HG02798 (cell line): ENCODE data around the gene PON2.
"Not testable (repeated sequence)": the region's sequence is repeated elsewhere in the genome, so short reads cannot be mapped to it uniquely, and the experiment has no call there.

Experiments used
- ATAC-seq: cut with Tn5 transposase; IDR thresholded peaks from one replicate; pipeline ENCODE4 v1.9.1; 2021; ENCODE audit warnings: mild to moderate bottlenecking; ENCODE audit not compliant: unreplicated experiment, poor library complexity

Gene PON2

GRCh38 chr7:95411036-95411435, 23.8 kb downstream of the PON2 start:
- ATAC-seq = no peak

GRCh38 chr7:95407751-95408150, 27.1 kb downstream of the PON2 start:
- no peak for ATAC-seq

DNA sequence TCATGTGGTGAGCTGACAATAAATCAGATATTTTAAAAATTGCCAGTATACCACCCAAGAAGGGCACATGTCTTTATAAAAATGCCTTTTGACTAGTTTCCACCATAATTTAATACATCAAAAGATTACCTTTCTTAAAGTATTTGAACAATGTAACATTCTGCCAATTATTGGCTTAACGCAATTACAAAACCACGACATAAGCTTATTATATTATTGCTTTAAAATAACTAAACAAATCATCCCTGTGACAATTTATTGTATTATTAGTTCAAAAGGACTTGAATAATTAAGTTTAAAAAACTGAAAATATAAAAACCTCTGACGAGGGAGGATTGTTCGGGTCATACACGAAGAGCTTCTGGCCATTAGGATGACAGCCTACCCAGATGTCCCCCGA, 29.0 kb downstream of the PON2 start:
- no peak for ATAC-seq

DNA sequence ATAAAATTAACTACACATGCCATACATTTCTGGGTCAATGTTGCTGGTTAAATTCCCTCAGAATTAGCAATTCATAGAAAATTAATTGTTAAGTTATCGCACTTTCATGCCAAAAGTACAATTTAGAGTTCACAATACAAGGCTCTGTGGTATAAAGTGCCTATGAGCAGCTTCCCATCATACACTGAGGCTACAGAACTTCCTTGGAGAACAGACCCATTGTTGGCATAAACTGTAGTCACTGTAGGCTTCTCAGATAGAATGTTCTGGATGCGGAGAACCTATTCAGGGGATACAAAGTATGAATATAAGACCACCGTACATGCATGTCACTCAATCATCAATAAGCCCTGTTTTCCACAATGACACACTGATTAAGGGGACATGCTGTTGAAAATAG, 29.6 kb downstream of the PON2 start:
- ATAC-seq = no peak

DNA sequence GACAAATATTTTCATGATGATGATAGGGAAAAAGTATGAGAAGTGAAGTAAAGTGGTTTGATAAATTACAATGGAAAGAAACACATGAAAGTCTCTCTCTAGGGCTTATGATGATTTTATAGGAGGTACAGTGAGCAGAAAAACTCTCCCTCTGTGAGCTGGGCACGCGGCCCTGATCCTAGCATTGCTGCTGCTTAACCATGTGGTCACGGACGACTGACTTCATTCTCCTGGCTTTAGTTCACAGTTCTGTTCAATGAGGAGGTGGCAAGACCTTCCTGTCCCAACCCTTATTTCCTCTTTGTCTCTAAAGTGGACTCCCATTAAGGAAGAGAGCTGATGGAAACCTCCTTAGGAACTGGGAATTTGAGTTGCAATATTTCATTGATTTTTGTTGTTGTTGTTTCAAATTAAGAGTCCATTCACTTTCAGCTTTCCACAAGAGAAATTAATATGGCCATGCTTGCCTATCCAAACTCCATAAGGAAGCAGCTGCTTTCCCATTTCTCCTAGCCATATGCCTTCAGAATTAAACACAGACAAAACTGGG, 30.4 kb downstream of the PON2 start:
- no peak for ATAC-seq

DNA sequence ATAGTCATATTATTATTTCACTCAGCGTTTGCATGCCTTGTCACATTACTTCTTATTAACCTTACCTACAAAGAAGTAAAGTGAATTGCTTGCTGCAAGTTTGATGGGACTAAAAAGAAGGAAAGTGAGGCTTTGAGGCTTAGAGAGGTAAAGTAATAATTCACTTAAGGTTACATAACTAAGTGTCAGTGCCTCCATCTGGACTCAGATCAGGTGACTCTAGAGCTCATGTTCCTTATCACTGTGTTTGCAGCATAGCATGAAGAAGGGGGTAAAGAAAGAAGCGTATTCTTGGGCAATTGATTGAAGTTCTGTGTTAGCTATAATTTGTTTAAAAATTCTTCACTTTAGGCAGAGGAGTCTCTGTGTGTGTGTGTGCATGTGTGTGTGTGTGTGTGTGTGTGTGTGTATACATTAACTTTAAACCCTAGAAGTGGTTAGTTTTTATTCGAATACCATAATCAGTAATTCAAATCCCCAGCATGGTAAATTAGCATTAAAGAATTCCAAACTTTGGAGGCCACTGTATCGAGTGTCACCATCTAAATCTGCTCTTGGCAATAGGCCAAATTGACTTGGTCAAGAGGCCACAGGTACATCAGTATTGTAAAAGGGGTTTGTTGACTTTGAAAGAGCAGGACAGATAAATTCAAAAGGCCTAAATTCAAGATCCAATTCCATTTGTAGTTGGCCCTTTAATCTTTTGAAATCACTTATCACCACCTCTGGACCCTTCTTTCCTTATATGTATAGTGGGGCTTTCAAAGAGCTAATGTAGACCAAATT, 36.5 kb downstream of the PON2 start:
- no peak for ATAC-seq

GRCh38 chr7:95397381-95397780, 37.4 kb downstream of the PON2 start:
- no peak for ATAC-seq

- ATAC-seq = no peak
These were observed 38.4 kb downstream of the PON2 start, which contains the start of gene PON3 for GRCh38 chr7:95396136-95397032. Gene PON3, minus strand, starts transcription at chr7:95396375. Its CDS starts 25 bp downstream, at chr7:95396350.

GRCh38 chr7:95395755-95396135, 39.1 kb downstream of the PON2 start:
- no peak for ATAC-seq

- ATAC-seq = no peak
These were observed 40.5 kb downstream of the PON2 start for GRCh38 chr7:95394370-95394769.

- ATAC-seq = no peak
These were observed 43.1 kb downstream of the PON2 start for GRCh38 chr7:95391761-95392160.

DNA sequence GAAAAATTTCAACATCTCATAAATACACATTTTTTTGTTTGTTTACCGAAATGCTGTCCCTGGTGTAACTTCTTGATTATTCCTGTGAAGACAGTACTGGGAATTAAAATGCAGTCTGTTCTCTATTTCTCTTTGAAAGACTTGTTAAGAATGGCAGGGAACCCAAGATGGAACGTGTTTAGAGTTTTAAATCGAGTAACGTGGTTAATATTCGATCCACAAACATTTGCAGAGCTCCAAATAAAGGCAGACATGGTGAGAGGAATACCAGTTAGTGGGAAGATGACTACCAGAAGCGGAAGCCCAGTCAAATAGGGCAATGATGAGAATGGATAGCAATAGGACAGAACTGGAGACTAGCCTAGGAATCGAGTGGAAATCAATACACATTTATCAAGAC, 45.3 kb downstream of the PON2 start:
- ATAC-seq = no peak

GRCh38 chr7:95379457-95379856, 55.4 kb downstream of the PON2 start:
- not testable (repeated sequence) for ATAC-seq

DNA sequence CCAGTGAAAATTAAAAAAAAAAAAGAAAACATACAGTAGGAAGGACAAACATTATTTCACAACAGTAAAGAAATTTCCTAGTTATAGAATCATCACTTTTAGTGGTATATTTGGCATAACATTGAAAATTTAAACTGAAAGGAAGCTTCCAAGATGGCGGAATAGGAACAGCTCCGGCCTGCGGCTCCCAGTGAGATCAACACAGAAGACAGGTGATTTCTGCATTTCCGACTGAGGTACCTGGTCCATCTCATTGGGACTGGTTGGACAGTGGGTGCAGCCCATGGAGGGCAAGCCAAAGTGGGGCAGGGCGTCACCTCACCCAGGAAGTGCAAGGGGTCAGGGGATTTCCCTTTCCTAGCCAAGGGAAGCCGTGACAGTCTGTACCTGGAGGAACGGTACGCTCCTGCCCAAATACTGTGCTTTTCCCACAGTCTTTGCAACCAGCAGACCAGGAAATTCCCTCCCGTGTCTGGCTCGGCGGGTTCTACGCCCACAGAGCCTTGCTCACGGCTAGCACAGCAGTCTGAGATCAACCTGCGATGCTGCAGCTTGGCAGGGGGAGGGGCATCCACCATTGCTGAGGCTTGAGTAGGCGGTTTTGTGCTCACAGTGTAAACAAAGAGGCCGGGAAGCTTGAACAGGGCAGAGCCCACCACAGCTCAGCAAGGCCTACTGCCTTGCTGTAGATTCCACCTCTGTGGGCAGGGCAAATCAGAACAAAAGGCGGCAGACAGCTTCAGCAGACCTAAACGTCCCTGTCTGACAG, 58.0 kb downstream of the PON2 start:
- no peak for ATAC-seq

- ATAC-seq = no peak
These were observed 59.1 kb downstream of the PON2 start for GRCh38 chr7:95375591-95376257.

- no peak for ATAC-seq
These were observed 61.5 kb downstream of the PON2 start for GRCh38 chr7:95373323-95373722.

DNA sequence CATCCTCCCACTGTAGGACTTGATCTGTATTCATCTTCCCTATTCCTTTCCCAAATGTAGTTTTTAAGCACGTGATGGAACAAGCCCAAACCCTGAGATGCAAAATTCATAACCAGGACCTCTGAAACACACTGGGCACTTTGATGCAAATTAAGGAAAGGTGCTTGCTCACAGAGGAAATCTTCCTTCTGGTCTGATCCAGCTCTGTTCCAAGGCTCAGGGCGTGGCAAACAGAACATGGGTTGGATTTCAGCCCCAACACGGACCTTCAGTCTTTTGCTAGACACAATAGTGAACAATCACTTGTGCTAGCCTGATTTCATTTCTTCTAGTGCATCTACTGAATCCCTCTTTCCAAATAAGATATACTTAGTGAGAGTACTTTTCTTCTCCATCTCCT, 66.6 kb downstream of the PON2 start:
- no peak for ATAC-seq

- no peak for ATAC-seq
These were observed 67.2 kb downstream of the PON2 start for GRCh38 chr7:95367606-95368005.

- no peak for ATAC-seq
These were observed 69.7 kb downstream of the PON2 start for GRCh38 chr7:95365151-95365550.

DNA sequence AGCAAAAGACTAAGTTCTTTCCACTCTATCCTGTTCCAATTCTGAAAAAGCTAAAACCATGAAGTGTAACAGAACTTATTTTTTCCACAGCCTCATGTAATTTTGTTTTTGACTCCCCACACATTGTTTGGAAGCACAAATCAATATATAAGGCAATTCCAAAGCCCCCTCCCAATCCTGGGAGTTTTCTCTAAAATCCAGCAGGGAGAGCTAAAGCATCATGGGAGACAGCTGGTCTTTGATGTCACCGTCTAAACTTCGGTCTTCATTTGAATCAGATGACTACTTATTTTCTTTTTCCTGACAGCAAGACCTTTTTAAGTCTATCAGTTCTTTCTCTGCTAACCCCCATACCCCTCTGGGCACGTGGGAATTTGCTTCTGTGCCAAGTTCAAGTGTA, 77.2 kb downstream of the PON2 start:
- no peak for ATAC-seq
